HG03060 (cell line): ENCODE data around the gene ADAMTS2.
"Not testable (repeated sequence)": the region's sequence is repeated elsewhere in the genome, so short reads cannot be mapped to it uniquely, and the experiment has no call there.

Source experiments
- ATAC-seq: cut with Tn5 transposase; IDR thresholded peaks from one replicate; pipeline ENCODE4 v1.9.1; 2021; ENCODE audit warnings: low read depth, moderate number of reproducible peaks; ENCODE audit not compliant: unreplicated experiment

ADAMTS2 gene

DNA sequence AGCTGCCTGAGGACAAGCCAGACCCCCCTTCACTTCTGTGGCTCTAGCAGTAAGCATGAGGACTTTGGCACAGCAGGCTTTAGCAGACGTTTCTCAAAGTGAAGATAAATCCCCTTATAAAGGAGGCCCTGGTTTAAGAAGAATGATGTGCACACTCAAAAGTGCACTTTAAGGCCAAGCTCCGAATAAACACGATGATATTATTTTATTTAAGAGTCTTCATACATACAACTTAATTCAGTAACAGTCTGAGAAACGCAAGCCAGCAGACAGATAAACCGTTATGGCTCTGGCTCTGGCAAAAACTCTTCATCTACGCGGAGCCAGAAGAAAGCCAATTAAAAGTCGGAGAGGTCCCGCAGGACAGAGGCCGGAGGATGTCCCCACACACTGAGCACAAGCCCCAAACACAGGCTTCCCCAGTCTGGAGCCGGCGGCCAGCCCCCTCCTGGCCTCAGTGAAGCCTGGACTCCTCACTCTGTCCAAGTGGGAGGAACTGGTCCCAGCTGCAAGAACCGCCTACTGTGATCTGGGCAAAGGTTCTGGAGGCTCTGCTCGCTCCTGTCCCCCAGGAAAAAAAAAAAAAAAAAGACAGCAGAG is 44.6 kb downstream of the ADAMTS2 start:
- ATAC-seq, result no peak

DNA sequence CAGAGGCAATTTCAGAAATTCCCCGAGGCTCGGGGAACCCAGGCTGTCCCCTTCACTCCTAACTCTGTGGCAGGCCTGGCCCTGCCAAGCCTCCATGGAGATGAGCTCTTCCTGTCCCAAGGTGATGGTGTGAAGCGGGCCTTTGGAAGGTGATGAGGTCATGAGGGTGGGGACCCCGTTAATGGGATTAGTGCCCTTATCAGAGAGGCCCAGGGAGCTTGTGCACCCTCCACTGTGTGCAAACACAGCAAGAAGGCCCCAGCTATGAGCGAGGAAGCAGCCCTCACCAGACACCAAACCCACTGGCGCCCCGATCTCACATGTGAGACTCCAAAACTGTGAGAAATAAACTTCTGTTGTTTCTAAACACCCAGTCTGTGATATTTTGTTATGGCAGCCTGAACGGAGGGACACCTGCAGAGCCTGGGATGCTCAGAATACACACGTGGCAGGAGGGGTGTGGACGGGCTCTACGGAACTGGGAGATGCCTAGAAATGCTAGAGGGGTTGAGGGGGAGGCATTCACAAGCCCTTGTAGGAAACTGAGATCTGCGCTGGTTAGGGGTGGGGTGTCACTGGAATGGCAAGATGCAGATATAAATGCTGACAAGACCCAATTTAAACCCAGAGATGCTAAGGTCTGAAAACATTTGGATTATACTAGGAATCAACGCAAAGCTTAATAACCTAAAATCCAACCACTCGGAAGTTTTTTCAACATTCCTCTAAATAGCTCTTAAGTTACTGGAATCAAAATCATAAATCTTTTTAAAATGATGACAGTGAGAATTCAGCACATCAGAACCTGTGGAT is 46.9 kb downstream of the ADAMTS2 start:
- ATAC-seq, result no peak

DNA sequence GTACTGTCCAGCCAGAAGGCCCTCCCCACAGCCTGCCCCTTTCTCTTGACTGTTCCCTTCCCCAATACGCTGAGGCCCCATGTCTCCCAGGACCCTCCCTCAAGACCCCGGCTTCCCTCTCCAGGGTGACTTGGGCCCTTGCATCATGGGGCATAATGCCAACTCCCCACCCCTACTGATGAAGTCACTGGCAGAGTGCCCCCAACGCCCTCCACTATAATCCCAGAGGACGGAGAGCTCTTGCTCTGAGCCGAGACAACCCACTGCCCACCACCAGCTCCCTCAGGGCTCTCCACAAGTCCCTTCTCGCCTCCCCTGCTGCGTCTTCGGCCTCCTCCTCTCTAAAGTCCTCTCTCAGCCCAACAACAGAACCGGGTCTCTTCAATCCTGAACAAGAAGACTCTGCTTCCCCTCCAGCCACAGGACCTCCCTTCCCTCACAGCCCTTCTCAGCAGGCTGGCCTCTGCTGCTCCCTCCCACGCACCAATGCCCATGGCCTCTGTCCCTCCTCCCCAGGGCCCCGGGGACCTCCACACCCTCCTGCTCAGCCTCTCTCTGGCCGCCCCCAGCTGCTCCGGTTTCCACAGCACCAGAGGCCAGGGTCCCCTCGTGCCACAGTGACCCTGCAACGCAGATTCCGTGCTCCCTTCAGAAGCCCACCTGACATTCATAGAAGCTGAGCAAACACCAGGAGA is 47.6 kb downstream of the ADAMTS2 start:
- no peak for ATAC-seq

DNA sequence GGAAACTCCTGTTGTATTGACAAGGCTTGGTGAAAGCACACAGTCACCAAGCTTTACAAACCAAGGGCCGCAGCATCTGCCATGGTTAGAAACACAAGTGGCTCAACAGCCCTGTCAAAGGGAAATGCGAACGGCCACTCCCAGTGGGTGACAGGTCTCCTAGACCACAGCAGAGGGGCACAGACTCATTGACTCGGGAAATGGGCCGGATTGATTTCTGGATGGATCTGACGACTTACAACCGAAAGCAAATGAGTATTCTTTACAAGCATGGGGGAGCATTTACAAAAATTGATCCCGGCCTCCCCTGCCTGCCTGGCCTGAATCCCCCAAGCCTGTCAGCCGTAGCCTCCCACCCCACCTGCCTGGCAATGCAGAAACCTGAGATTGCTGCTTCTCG is 48.2 kb downstream of the ADAMTS2 start:
- ATAC-seq, result no peak

DNA sequence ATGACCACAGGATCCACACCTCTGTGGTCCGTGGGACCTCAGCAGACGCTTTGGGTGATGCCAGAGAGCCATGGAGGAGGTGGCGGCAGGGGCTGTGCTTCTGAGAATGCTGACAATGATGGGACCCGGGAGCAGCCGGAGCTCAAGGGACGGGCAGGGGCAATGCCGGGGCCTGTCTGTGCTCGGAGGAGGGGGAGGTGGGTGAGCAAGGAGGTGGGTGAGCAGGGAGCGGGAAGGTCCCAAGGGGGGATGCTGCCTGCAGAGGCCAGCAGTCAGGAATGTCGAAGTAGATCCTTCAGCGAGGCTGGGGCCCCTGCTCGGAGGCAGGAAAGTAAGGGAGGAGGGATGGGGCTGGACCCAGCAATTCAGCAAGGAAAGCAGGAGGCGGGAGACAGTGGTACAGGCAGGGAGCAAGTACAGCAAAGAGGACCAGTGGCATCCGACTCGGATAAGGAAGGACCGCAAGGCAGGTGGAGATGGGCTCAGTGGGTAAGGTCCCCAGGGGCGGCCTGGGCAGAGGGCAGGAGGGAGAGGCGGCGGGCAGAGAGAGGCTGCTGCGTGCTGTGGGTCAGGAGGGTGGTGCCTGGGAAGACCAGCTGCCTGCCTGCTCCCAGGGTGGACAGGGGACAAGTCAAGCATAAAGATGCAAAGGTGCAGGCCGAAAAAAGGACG is 49.0 kb downstream of the ADAMTS2 start:
- no peak for ATAC-seq

DNA sequence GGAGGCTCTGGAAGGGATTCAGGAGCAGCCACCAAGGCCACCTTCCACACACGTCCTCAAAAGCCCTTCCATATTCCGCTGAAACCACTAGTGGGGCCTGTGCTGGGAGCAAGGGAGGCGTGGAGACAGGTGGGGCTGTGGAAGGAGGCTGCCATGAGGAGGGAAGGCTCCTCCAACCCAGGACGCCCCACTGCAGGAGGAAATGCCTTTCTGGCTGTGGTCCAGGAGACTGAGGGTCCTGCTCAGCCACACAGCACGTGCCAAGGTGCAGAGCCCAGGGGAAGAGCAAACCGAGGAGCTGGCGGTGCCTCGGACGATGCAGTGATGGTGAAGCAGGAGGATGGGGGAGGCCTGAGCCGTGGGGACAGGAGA is 49.5 kb downstream of the ADAMTS2 start:
- no peak for ATAC-seq

DNA sequence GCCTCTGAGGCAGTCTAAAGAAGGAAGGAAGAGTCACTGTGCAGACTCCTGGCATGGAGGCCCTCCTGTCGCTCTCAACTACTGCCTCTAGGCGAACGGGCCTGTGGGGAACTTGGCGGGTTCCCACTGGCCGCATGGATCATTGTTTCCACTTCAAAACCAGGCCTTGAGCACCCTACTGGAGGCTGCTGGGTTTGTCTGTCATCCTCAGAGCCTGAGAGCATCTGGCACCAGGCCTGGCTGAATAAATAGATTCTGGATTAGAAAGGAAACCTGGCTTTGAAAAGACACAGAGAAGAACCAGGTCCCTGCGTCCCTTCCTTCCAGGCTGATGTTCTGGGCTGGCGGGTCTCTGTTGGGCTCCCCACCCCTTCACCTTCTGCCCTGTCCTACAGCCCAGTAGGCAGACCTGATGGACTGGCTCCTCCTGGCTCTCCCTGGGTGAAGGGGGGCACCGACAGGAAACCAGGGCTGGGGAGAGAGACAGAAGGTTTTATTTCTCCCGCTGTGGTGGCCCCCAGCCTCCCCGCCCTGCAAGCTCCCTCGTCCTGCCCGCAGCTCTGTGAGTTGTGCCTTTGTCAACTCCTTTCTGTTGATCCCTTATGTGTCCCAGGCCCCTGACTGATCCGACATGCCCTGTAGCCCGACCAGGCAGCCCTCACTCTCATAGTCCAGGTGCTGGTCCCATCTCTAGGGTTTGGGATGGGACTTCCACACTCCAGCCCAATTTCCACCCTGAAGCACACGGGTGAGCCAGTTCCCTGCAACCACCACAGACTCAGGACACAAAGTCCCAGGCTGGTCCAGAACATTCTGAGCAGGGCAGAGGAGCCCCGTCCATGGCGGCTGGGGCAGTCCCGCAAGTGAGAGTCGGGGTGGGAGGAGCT is 50.1 kb downstream of the ADAMTS2 start:
- ATAC-seq, result no peak

DNA sequence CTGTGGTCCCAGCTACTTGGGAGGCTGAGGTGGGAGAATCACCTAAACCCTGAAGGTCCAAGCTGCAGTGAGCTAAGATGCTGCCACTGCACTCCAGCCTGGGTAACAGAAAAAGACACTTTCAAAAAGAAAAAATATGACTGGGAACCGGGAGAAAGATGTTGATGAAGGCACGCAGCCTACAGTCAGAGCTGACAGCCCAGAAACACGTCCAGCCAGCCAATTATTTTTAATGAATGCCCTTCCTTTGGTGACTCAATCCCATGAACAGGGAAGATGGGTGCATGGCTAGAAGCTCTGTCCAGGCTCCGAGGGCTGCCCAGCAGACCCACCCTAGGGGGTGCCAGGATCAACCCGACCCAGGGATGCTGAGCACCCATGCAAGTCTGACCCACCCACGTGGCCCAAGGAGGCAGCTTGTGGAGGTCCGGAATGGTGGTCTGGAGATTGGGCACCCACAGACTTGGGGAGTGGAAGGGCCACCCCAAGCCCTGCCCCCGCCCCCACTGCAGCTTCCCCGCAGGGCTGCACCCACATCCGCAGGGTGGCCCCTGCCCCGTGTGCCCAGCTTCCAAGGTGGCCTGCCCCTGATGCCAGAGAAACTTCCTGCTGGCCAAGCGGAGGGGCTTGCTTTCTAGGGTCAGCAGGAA is 51.0 kb downstream of the ADAMTS2 start:
- no peak for ATAC-seq

DNA sequence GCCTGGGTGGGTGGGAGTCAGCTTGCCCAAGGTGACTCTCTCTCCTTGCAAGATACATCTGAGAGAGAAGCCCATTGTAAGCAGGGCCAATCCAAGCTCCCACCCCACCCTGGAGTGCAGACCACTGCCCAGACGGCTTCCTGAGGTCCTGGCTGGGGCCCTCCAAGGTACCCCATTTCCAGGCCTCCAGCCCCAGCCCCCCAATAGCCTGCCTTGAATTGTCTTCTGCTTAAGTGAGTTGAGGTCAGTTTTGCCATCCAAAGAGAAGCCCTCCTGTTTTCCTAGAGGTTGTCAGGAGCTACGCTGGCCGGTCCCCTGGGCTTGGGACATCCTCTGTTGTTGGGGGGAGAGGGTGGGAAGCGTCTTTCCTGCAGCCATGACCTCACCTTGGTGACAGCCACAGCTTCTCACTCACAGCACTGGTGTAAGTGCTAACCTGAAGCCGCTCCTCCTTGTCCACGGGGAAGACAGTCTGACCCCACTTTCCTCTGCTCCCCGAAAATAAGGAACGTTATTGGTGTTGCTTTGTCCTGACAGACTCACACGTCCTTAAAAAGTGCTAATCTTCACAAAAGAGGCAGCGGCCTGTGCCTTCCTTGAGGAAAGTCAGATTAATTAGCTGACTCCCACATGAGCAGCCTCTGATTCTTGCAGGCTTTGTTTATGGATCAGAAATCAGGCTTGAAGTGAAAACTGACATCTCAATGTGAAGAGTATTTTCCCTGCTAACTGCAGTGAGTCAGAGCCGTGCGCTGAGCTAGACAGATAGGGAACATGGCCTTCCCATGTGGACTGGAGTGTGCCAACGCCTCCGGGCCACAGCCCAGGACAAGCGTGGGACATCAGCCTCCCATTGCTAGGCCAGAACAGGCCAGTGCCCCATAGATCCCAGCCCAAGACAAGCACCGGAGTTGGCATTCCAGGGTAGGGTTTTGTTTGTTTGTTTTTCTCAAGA is 52.3 kb downstream of the ADAMTS2 start:
- no peak for ATAC-seq

DNA sequence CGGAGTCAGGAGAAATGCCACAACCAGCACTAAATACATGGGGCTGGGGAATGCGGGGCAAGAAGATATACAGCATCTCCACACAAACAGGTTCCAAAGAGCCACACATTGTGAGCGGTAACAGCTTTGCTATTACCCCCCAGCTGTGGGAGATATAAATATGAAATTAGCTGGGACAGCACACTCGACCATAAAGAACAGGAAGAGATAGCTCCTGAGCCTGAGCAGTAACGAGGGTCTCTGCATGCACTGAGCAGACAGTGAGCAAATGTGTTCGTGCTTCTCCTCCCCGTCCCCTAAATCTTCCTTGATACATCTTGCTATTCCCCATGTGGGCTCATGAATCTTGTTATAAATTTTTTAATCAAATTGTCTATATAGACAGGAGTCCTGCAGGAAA is 53.1 kb downstream of the ADAMTS2 start:
- ATAC-seq, result no peak

DNA sequence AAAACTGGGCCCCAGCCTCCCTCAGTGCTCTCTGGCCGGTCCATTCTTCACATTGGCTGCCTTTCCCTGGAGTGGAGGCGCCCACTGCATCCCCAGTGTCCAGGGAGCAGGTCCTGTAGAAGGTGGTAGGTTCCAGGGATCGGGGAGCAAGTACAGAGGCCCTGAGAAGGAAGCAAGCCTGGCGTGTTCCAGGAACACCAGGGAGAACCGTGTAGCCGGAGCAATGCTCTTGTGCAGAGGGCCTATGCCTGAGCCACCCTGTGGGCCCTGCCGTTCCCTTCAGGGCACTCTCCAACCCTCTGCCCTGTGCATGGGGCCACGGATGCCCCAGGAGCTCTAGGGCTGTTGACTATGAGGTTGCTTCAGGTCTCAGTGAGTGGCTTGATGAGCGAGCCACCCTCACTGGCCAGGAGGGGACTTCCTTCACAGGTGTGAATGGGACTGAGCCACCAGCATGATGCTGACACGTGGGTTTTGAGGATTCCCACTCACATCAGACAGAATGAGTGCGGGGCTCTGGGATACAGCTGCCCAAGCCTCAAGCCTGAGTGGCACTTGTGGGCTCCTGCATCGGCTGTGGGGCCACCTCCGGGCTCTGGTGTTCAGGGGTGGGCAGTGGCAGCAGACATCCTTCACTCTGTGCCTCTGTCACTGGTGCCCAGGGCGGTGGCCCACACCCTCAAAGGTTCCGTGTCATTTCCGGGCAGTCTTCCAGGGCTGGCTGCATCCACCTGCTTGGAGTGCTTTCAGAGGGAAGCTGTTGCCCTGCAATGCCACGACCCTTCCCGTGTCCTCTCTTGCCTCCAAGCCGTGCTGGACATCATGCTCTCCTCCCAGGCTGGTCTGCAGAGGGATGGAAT is 54.4 kb downstream of the ADAMTS2 start:
- ATAC-seq, result no peak

DNA sequence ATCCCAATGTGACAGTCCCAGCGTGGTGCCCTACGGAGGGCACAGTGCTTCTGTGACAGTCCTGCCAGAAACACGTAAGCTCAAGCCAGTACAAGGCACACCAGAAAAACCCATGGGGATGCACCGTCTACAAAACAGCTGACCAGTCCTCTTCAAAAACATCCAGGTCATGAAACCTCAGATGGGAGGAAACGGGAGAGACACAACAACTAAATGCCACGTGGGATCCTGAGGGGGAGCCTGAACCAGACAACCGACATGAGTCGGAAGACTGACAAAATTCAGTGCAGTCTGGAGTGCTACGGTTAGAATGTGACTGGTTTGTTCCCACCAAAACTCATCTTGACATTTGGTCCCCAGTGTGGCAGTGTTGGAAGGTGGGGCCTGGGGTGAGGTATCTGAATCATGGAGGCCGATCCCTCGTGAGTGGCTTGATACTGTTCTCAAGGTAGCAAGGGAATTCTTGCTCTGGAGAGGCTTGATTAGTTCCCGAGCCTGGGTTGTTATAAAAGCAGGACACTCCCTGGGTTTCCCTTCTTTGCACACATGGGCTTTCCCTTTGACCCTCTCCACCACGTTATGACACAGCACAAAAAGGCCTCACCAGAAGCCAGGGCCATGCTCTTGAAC is 55.4 kb downstream of the ADAMTS2 start:
- no peak for ATAC-seq

DNA sequence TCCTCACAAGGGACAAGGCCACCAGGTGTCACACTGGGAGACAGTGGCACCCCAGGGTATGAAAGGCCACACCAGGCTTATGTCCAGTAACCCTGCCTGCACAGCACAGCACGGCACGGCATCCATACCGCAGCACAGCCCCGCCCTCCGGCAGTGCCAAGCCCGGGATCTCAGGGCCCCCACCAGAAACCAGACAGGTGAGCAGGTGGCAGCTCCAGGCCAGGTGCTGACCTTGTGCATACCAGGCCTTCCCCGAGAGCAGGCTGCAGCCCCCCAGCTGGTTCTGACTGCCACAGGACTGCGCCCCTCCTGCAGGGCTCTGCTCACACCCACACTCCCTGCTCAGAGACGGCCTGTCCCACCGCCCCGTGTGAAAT is 56.5 kb downstream of the ADAMTS2 start:
- ATAC-seq, result no peak

DNA sequence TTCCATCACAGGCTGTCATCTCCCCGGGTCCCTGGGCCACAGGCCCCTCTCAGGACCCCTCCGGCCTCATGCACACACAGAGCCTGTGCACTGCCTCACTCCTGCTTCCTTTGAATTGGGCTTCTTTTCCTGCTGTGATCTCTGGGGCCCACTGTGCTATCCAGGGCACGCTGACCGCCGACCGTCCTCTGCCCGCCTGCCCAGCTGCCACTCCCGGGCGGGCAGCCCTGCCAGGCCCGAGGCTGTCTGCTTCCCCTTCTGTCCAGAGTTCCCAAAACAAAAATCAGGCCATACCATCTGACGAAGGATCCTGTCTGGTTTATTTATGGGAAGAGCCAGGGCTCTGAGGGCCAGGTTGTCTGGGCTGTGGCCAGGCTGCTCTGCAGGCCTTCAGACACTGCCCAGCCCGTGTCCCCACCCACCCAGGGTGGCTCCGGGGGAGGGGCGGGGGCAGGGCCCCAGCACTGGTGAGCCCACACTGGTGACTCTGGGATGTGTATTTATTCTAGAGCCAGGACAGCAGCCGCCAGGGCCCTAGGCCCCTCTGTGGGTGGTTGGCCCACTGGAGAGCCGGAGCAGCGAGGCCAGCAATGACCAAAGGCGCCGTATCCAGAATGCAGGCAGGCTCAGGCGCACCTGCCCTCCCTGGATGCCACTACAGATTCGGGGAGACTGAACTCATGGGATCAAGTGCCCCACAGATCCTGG is 57.0 kb downstream of the ADAMTS2 start:
- ATAC-seq, result no peak

DNA sequence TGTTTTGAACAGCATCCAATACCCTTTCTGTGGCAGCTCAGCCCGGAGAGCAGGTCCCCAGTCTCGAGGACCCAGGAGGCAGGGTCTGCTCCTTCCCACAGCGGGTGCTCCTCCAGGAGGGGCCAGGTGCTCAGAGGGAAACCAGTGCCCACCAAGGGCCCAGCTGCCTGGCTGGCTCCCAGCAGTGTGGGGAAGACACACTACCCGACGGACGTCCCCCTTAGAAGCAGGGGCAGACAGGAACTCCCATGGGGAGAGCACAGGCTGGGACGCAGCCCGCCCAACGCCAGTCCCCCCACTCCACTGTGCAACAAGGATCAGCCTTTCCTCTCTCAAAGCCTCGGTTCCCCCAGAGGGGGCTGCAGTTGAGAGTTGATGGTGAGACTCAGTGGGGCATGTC is 57.6 kb downstream of the ADAMTS2 start:
- ATAC-seq, result no peak

DNA sequence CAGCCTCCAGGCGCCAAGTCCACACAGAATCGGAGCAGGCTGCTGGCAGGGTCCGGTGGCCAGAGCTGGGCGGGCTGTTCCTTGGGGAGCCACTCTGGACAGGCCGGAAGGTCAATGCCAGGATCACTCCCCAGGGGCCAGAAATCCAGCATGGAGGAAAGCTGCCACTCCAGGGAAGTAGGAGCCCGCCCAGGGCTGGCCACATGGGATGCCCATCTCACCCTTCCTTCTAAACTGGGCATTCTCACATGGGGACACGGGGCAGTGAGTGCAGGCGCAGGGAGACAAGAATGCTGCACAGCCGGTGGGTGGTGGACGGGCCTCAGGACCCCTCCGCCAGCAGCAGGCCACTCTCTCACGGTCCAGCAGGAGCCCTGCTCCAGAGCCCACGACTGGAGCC is 58.2 kb downstream of the ADAMTS2 start:
- no peak for ATAC-seq

DNA sequence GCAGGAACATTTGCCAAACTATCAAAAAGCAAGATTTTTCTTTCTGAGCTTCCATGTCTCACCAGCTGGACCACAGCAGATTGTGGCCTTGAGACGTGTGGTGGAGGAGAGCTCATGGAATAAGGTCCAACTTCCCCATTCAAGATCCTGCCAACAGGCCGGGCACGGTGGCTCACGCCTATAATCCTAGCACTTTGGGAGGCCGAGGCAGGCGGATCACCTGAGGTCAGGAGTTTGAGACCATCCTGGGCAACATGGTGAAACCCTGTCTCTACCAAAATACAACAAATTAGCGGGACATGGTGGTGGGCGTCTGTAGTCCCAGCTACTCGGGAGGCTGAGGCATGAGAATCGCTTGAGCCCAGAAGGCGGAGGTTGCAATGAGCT is 59.5 kb downstream of the ADAMTS2 start:
- not testable (repeated sequence) for ATAC-seq
